Spleen (tissue), 11 donors: ENCODE results near the gene NCS1. TPM values are rescaled to one million over a fixed set of nuclear protein-coding genes. Genes with fewer than 3 reads are reported as not detected.

Experiments used
- DNase-seq: peaks from one replicate; pipeline ENCODE4 v3.0.0-alpha.2; 2020
- H3K27ac ChIP-seq, 8 donors: fragments of 200-600 bp; sonication (generic) in 7 of 8; 1 replicate in 4 of 8; 2 replicates in 4 of 8; pipeline versions ENCODE4 v1.5.0 to v1.8.0; 2016 to 2021; ENCODE audit warnings: inconsistent platforms in 4 of 8, mild to moderate bottlenecking in 4 of 8, moderate library complexity in 1 of 8
- H3K27me3 ChIP-seq, 7 donors: fragments of 200-600 bp; sonication (generic) in 6 of 7; replicated peaks in 1 of 7; 1 replicate in 4 of 7; 2 replicates in 3 of 7; pipeline versions ENCODE4 v1.5.0 to v1.8.0; 2016 to 2021; ENCODE audit warnings: inconsistent platforms in 3 of 7, mild to moderate bottlenecking in 1 of 7
- H3K36me3 ChIP-seq, 6 donors: fragments of 200-600 bp; sonication (generic) in 5 of 6; 1 replicate in 4 of 6; 2 replicates in 2 of 6; pipeline versions ENCODE4 v1.5.0 to v1.8.0; 2016 to 2021; ENCODE audit warnings: inconsistent platforms in 2 of 6
- H3K4me1 ChIP-seq, 6 donors: fragments of 200-600 bp; sonication (generic) in 5 of 6; 1 replicate in 3 of 6; 2 replicates in 3 of 6; pipeline versions ENCODE4 v1.5.0 to v1.8.0; 2016 to 2021; ENCODE audit warnings: inconsistent platforms in 3 of 6
- H3K4me3 ChIP-seq, 8 donors: fragments of 200-600 bp; sonication (generic) in 7 of 8; 1 replicate in 4 of 8; 2 replicates in 4 of 8; pipeline versions ENCODE4 v1.5.0 to v1.8.0; 2016 to 2021; ENCODE audit warnings: inconsistent platforms in 4 of 8, mild to moderate bottlenecking in 4 of 8, moderate library complexity in 2 of 8
- H3K9me3 ChIP-seq, 8 donors: fragments of 200-600 bp; sonication (generic) in 7 of 8; 1 replicate in 4 of 8; 2 replicates in 4 of 8; pipeline versions ENCODE4 v1.5.0 to v1.8.0; 2016 to 2021; ENCODE audit warnings: inconsistent platforms in 4 of 8
- CTCF ChIP-seq, 11 experiments: fragments of 200-600 bp in 7 of 11; fragments of 450-650 bp in 4 of 11; sonication (generic) in 4 of 11; IDR thresholded peaks in 8 of 11; conservative IDR thresholded peaks in 3 of 11; 1 replicate in 7 of 11; 2 replicates in 4 of 11; pipeline versions ENCODE4 v1.4.0 to v1.8.0; 2016 to 2021; ENCODE audit warnings: antibody characterized with exemption in 11 of 11, inconsistent platforms in 4 of 11, mild to moderate bottlenecking in 1 of 11
- POLR2A ChIP-seq, 3 donors: fragments of 450-650 bp; IDR thresholded peaks; one replicate each; pipeline ENCODE4 v1.5.1; 2017; ENCODE audit warnings: antibody characterized with exemption in 3 of 3, mild to moderate bottlenecking in 1 of 3
- POLR2AphosphoS5 ChIP-seq, 3 donors: sonication (generic); formaldehyde crosslinking; IDR thresholded peaks; one replicate each; pipeline ENCODE4 v1.5.1; 2017; ENCODE audit warnings: antibody characterized with exemption in 3 of 3
- WGBS, 5 donors: extraction: QIAGEN DNeasy Blood & Tissue Kit in 3 of 5; methylation state at CpG; one replicate each; pipeline versions ENCODE4 v1.1.5 to v1.1.7; 2013 to 2018; 5-methylcytosine and 5-hydroxymethylcytosine counted together
- intact Hi-C: fragments of 100-400 bp; cut with DNase I; formaldehyde crosslinking; loops from one replicate; pipeline ENCODE4 v1.15.0; 2023; ENCODE audit warnings: low total_unique reads
- polyA plus RNA-seq, 3 donors: library from polyadenylated mRNA; stranded (reverse); fragments of 200-250 nt; gene quantifications; one replicate each; pipeline ENCODE4 v1.2.1, GENCODE V29; 2013
- total RNA-seq, 7 donors: library from RNA; depleted of rRNA in 3 of 7; stranded (reverse); fragments of >200 nt in 3 of 7; fragmentation: NEBNext Ultra II Directional in 4 of 7; extraction: Animal tissue kit (Norgen Biotek cat#: 25700) in 4 of 7; gene quantifications; one replicate each; pipeline versions ENCODE4 v1.1.0 to v1.2.1, GENCODE V29; 2016 to 2021
- donor health status: healthy with polysubstance abuse.
- donor health status: DM: no; HTN: no; CAD: no; lungs with moderate emphysema.
- donor health status: DM: no; HTN: no; CAD: no.
- donor health status: Bipolar disorder and iron deficiency.
- donor health status: healthy.
- donor health status: DM: no; HTN: no; CAD: no.
- donor health status: DM: yes; HTN: yes; CAD: no.

Gene NCS1
- total and polyA plus RNA-seq, 10 donors, result 0.46 to 2.5 (median 1.3) TPM

GRCh38 chr9:130264414-130265350, 92.5 kb downstream of the NCS1 start:
- peaks cover 4 to 98% (median 64%) of the 10 kb centered on the region in 7 donors for H3K27me3 ChIP-seq
- no peak overlapping the region for H3K27ac ChIP-seq
- DNase-seq, result peak; percentile 48
- 47 to 62% (median 61%) methylated on average over 13 to 18 of the region's 18 CpGs for WGBS, 5 donors
- no peaks in the 10 kb centered on the region for H3K9me3 ChIP-seq
- H3K4me3 ChIP-seq, result no peak overlapping the region
- H3K4me1 ChIP-seq, result peaks cover 0 to 17% (median 13%) of the 10 kb centered on the region in 6 donors
- intact Hi-C loops, result no loop called here
- H3K36me3 ChIP-seq, result no peaks in the 10 kb centered on the region
- no peak for TF ChIP-seq CTCF (IDR thresholded peaks at IDR 0.05 in 8 of 11, conservative IDR thresholded peaks at IDR 0.05 in 3 of 11)
- no peak for TF ChIP-seq POLR2AphosphoS5 (IDR thresholded peaks at IDR 0.05)
- TF ChIP-seq POLR2A (IDR thresholded peaks at IDR 0.05), result no peak

- WGBS, 5 donors, result 2 to 7% (median 4%) methylated on average over 6 to 88 of the region's 89 CpGs
- H3K27me3 ChIP-seq, result peaks cover 4 to 97% (median 71%) of the 10 kb centered on the region in 7 donors
- no peaks in the 10 kb centered on the region for H3K9me3 ChIP-seq
- peaks cover 0 to 17% (median 13%) of the 10 kb centered on the region in 6 donors for H3K4me1 ChIP-seq
- H3K36me3 ChIP-seq, result no peaks in the 10 kb centered on the region
- peak within 1 kb of the TSS in 3 of 8 donors; percentile 10 to 35 (median 10) for H3K4me3 ChIP-seq
- intact Hi-C loops, result no loop called here
- no peak within 1 kb of the TSS for H3K27ac ChIP-seq
- TF ChIP-seq POLR2A (IDR thresholded peaks at IDR 0.05), result no peak
- TF ChIP-seq CTCF (IDR thresholded peaks at IDR 0.05 in 8 of 11, conservative IDR thresholded peaks at IDR 0.05 in 3 of 11), result no peak
- TF ChIP-seq POLR2AphosphoS5 (IDR thresholded peaks at IDR 0.05), result no peak
- peak; percentile 47 for DNase-seq
Measured at GRCh38 chr9:130265431-130266235, 93.4 kb downstream of the NCS1 start, which contains the start of gene HMCN2. HMCN2 (plus strand) TSS chr9:130265760; CDS start chr9:130265879, 119 bp downstream.

GRCh38 chr9:130266236-130267098, 94.3 kb downstream of the NCS1 start:
- Histone ChIP-seq H3K4me1 (peaks cover 0 to 24% (median 13%) of the 10 kb centered on the region in 6 donors), H3K27me3 (peaks cover 4 to 97% (median 72%) of the 10 kb centered on the region in 7 donors), H3K4me3 (peak overlapping the region in 1 of 8 donors; percentile 35), H3K36me3 (no peaks in the 10 kb centered on the region), H3K9me3 (no peaks in the 10 kb centered on the region), H3K27ac (no peak overlapping the region)
- no peak for TF ChIP-seq POLR2A (IDR thresholded peaks at IDR 0.05)
- intact Hi-C loops, result no loop called here
- WGBS, 5 donors, result 31 to 47% (median 38%) methylated on average over 34 to 41 of the region's 41 CpGs
- peak; percentile 28 for DNase-seq

- Histone ChIP-seq H3K27me3 (peaks cover 4 to 92% (median 58%) of the 10 kb centered on the region in 7 donors), H3K9me3 (no peaks in the 10 kb centered on the region), H3K4me1 (peaks cover 0 to 29% (median 13%) of the 10 kb centered on the region in 6 donors), H3K36me3 (no peaks in the 10 kb centered on the region), H3K4me3 (no peak overlapping the region), H3K27ac (no peak overlapping the region)
- 78 to 94% (median 87%) methylated on average over 3 to 5 of the region's 5 CpGs for WGBS, 5 donors
- intact Hi-C loops, result no loop called here
- TF ChIP-seq CTCF (IDR thresholded peaks at IDR 0.05 in 8 of 11, conservative IDR thresholded peaks at IDR 0.05 in 3 of 11) (no peak), POLR2A (IDR thresholded peaks at IDR 0.05) (no peak), POLR2AphosphoS5 (IDR thresholded peaks at IDR 0.05) (no peak)
- DNase-seq, result no peak
Measured at GRCh38 chr9:130267930-130268329, 95.7 kb downstream of the NCS1 start.
